ENCODE data around the gene FAM177B. TPM values are rescaled to one million over a fixed set of nuclear protein-coding genes. Genes with fewer than 3 reads are reported as not detected.

FAM177B gene
- total RNA-seq, 1 donor from 2014 or later, result not detected

GRCh38 chr1:222784371-222784770, 47.4 kb downstream of the FAM177B start:
- no peak for ATAC-seq

GRCh38 chr1:222784916-222785315, 47.9 kb downstream of the FAM177B start:
- ATAC-seq (no peak), DNase-seq (ENCODE audit: low spot score) (no peak)

More at GRCh38 chr1:222784371-222784770, 47.4 kb downstream of the FAM177B start:
- no peak for DNase-seq (ENCODE audit: low spot score)

- ATAC-seq, result no peak
- no peak for DNase-seq (ENCODE audit: low spot score)
These were observed 48.5 kb downstream of the FAM177B start for GRCh38 chr1:222785529-222785928.

- ATAC-seq (no peak), DNase-seq (ENCODE audit: low spot score) (no peak)
These were observed 49.1 kb downstream of the FAM177B start for GRCh38 chr1:222786121-222786520.

- no peak for ATAC-seq
- DNase-seq (ENCODE audit: low spot score), result no peak
These were observed 50.7 kb downstream of the FAM177B start for GRCh38 chr1:222787729-222788128.

GRCh38 chr1:222788402-222789156, 51.6 kb downstream of the FAM177B start:
- DNase-seq (ENCODE audit: low spot score) (no peak), ATAC-seq (no peak)

GRCh38 chr1:222790115-222790514, 53.1 kb downstream of the FAM177B start:
- ATAC-seq, result no peak
- DNase-seq (ENCODE audit: low spot score), result no peak

GRCh38 chr1:222790520-222790919, 53.5 kb downstream of the FAM177B start:
- no peak for DNase-seq (ENCODE audit: low spot score)
- no peak for ATAC-seq

- no peak for DNase-seq (ENCODE audit: low spot score)
- ATAC-seq, result no peak
These were observed 54.2 kb downstream of the FAM177B start for GRCh38 chr1:222791006-222791710.

- DNase-seq (ENCODE audit: low spot score), result no peak
- peak; percentile 69 for ATAC-seq
These were observed 55.7 kb downstream of the FAM177B start for GRCh38 chr1:222792744-222793143.

- ATAC-seq, result peak; percentile 84
These were observed 57.9 kb downstream of the FAM177B start for GRCh38 chr1:222794656-222795474.

GRCh38 chr1:222798116-222798515, 61.1 kb downstream of the FAM177B start:
- DNase-seq (ENCODE audit: low spot score) (no peak), ATAC-seq (no peak)

More at GRCh38 chr1:222794656-222795474, 57.9 kb downstream of the FAM177B start:
- DNase-seq (ENCODE audit: low spot score), result peak; percentile 69

GRCh38 chr1:222798975-222799374, 62.0 kb downstream of the FAM177B start:
- ATAC-seq, result no peak
- no peak for DNase-seq (ENCODE audit: low spot score)

Other genes starting within 250 kb of the FAM177B start
- not detected for gene HHIPL2, start 189.1 kb upstream of the FAM177B start, total RNA-seq
- gene TAF1A, start 147.3 kb upstream of the FAM177B start, total RNA-seq, result 2.2 TPM
- gene MIA3, start 119.1 kb upstream of the FAM177B start, total RNA-seq, result 89.7 TPM
- gene AIDA, start 24.7 kb upstream of the FAM177B start, total RNA-seq, result 28.0 TPM
- 12.8 TPM for gene BROX, start 24.6 kb upstream of the FAM177B start, total RNA-seq
- gene DISP1, start 77.8 kb downstream of the FAM177B start, total RNA-seq, result 3.4 TPM